Measurements from ENCODE around the gene TAF4. TPM values are rescaled to one million over a fixed set of nuclear protein-coding genes. Genes with fewer than 3 reads are reported as not detected.

Gene TAF4
- total and polyA plus RNA-seq, 2 donors (not counting 3 experiments of a cell fraction or from before 2014, with no cell fraction given): 6.1 to 19.5 TPM

- no peak overlapping the region for H3K9ac ChIP-seq (replicated peaks; ENCODE audit: extremely low read depth, insufficient read depth, low read length)
- H3K4me2 ChIP-seq (ENCODE audit: insufficient read depth, low read length): no peak overlapping the region
- DNase-seq (ENCODE audit: low read depth, low spot score) (no peak), FAIRE-seq (no peak)
- CTCF ChIA-PET: no interaction called here
- H3K9me3 ChIP-seq (replicated peaks; ENCODE audit: control insufficient read depth, insufficient read depth, low read length): no peaks in the 10 kb centered on the region
- BruUV-seq (replicated peaks): no TSS peak
- no peak overlapping the region for H2AFZ ChIP-seq (ENCODE audit: low read depth, low read length)
- H3K4me1 ChIP-seq (ENCODE audit: control insufficient read depth, extremely low read depth, insufficient read depth, low read length): no peaks in the 10 kb centered on the region
- no peak overlapping the region for H3K4me3 ChIP-seq (replicated peaks in 1 of 3; ENCODE audit: insufficient read depth in 1 of 3, low read depth in 1 of 3, low read length in 3 of 3)
- dilution Hi-C loops (cut with MboI; ENCODE audit: extremely low pct_ligation_motif_present, low sequenced_read_pairs): no loop called here
- no peaks in the 10 kb centered on the region for H3K9me1 ChIP-seq (replicated peaks; ENCODE audit: control insufficient read depth, extremely low read depth, insufficient read depth, low read length)
- TF ChIP-seq MYC (IDR thresholded peaks at IDR 0.05; ENCODE audit: low read depth, low read length) (no peak), JUN (IDR thresholded peaks at IDR 0.05; ENCODE audit: borderline replicate concordance, insufficient read depth, insufficient read length, low read depth) (no peak), FOS (IDR thresholded peaks at IDR 0.05; ENCODE audit: borderline replicate concordance, insufficient read depth, low read length) (no peak), GATA2 (IDR thresholded peaks at IDR 0.05; ENCODE audit: insufficient read depth, insufficient read length, low read depth, low read length) (no peak)
- intact Hi-C loops (cut with micrococcal nuclease): no loop called here
- no peaks in the 10 kb centered on the region for H4K20me1 ChIP-seq (replicated peaks; ENCODE audit: control insufficient read depth, extremely low read depth, insufficient read depth, low read length)
- H3K27ac ChIP-seq (ENCODE audit: insufficient read depth, low read depth, low read length): no peak overlapping the region
- no peaks in the 10 kb centered on the region for H3K36me3 ChIP-seq (ENCODE audit: control insufficient read depth in 2 of 2, extremely low read depth in 1 of 2, insufficient read depth in 2 of 2, low read length in 2 of 2)
- no peaks in the 10 kb centered on the region for H3K27me3 ChIP-seq (ENCODE audit: control insufficient read depth in 2 of 2, insufficient read depth in 2 of 2, low read length in 2 of 2)
- POLR2A ChIA-PET: no interaction called here
- H3K79me2 ChIP-seq (ENCODE audit: control insufficient read depth, insufficient read depth, low read length): no peaks in the 10 kb centered on the region
Measured at GRCh38 chr20:61939691-61940360, 125.9 kb downstream of the TAF4 start.

- DNase-seq (ENCODE audit: low read depth, low spot score) (no peak), FAIRE-seq (no peak)
- Histone ChIP-seq H3K9ac (replicated peaks; ENCODE audit: extremely low read depth, insufficient read depth, low read length) (no peak overlapping the region), H3K9me3 (replicated peaks; ENCODE audit: control insufficient read depth, insufficient read depth, low read length) (no peaks in the 10 kb centered on the region), H3K27ac (ENCODE audit: insufficient read depth, low read depth, low read length) (no peak overlapping the region), H3K4me1 (ENCODE audit: control insufficient read depth, extremely low read depth, insufficient read depth, low read length) (no peaks in the 10 kb centered on the region), H2AFZ (ENCODE audit: low read depth, low read length) (no peak overlapping the region), H3K9me1 (replicated peaks; ENCODE audit: control insufficient read depth, extremely low read depth, insufficient read depth, low read length) (no peaks in the 10 kb centered on the region), H3K36me3 (ENCODE audit: control insufficient read depth in 2 of 2, extremely low read depth in 1 of 2, insufficient read depth in 2 of 2, low read length in 2 of 2) (no peaks in the 10 kb centered on the region), H3K79me2 (ENCODE audit: control insufficient read depth, insufficient read depth, low read length) (no peaks in the 10 kb centered on the region), H3K4me2 (ENCODE audit: insufficient read depth, low read length) (no peak overlapping the region), H3K4me3 (replicated peaks in 1 of 3; ENCODE audit: insufficient read depth in 1 of 3, low read depth in 1 of 3, low read length in 3 of 3) (no peak overlapping the region), H3K27me3 (ENCODE audit: control insufficient read depth in 2 of 2, insufficient read depth in 2 of 2, low read length in 2 of 2) (no peaks in the 10 kb centered on the region), H4K20me1 (replicated peaks; ENCODE audit: control insufficient read depth, extremely low read depth, insufficient read depth, low read length) (no peaks in the 10 kb centered on the region)
- ChIA-PET CTCF (no interaction called here), POLR2A (no interaction called here)
- no TSS peak for BruUV-seq (replicated peaks)
- dilution Hi-C loops (cut with MboI; ENCODE audit: extremely low pct_ligation_motif_present, low sequenced_read_pairs): no loop called here
- intact Hi-C loops (cut with micrococcal nuclease): no loop called here
- TF ChIP-seq CTCF (IDR thresholded peaks at IDR 0.05; ENCODE audit: extremely low read depth in 1 of 2, insufficient read depth in 1 of 2, low read depth in 1 of 2, low read length in 2 of 2) (no peak), MYC (IDR thresholded peaks at IDR 0.05; ENCODE audit: low read depth, low read length) (no peak), EZH2 (IDR thresholded peaks at IDR 0.05; ENCODE audit: borderline replicate concordance, low read depth, low read length, severe bottlenecking) (no peak), JUN (IDR thresholded peaks at IDR 0.05; ENCODE audit: borderline replicate concordance, insufficient read depth, insufficient read length, low read depth) (no peak), GATA2 (IDR thresholded peaks at IDR 0.05; ENCODE audit: insufficient read depth, insufficient read length, low read depth, low read length) (no peak), POLR2A (IDR thresholded peaks at IDR 0.05; ENCODE audit: low read depth, low read length) (no peak), MAX (IDR thresholded peaks at IDR 0.05; ENCODE audit: insufficient read depth, insufficient read length) (no peak), FOS (IDR thresholded peaks at IDR 0.05; ENCODE audit: borderline replicate concordance, insufficient read depth, low read length) (no peak), POLR2AphosphoS5 (IDR thresholded peaks at IDR 0.05; ENCODE audit: insufficient read depth, low read depth, low read length) (no peak)
Measured at GRCh38 chr20:61938839-61939690, 126.6 kb downstream of the TAF4 start.

Measured in endothelial cell of umbilical vein (primary cell).